NB4 (cell line): ENCODE results near the gene SLC6A16.

Experiments used
- POLR2A ChIP-seq: IDR thresholded peaks from 2 replicates; pipeline ENCODE4 v1.6.1; 2011; ENCODE audit warnings: mild to moderate bottlenecking; ENCODE audit not compliant: insufficient read length; ENCODE audit errors: extremely low read depth
- TF ChIP-seq, protein P1 (sequence below): IDR thresholded peaks from one replicate; pipeline ENCODE4 v1.5.1; 2012; ENCODE audit warnings: low read depth, low read length
- TF ChIP-seq, protein P2 (sequence below): IDR thresholded peaks from 2 replicates; pipeline ENCODE4 v1.6.1; 2011; ENCODE audit warnings: low read depth, low read length

DNA sequence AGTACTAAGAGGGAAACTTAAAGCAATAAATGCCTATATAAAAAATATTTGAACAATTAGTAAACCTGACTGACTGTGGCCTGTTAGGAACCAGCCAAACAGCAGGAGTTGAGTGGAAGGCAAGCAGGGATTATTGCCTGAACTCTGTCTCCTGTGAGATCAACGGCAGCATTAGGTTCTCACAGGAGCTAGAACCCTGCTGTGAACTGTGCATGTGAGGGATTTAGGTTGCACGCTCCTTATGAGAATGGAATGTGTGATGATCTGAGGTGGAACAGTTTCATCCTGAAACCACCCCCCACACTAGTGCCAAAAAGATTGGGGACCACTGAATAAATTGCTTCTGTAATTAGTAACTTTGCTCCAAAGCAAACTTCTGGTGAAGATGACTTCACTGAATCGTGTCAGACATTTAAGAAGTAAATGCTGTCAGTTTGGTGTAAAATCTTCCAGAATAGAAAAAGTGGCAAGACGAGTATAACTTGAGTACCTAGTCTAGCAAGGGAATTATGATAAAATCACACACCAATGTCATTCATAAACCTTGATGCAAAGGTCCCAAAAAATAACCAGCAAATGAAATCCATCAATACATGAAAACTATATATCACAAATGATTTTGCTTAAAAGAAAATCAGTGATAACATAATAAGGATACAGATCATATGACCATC is 53.8 kb downstream of the SLC6A16 start:
- TF ChIP-seq, protein P1, sequence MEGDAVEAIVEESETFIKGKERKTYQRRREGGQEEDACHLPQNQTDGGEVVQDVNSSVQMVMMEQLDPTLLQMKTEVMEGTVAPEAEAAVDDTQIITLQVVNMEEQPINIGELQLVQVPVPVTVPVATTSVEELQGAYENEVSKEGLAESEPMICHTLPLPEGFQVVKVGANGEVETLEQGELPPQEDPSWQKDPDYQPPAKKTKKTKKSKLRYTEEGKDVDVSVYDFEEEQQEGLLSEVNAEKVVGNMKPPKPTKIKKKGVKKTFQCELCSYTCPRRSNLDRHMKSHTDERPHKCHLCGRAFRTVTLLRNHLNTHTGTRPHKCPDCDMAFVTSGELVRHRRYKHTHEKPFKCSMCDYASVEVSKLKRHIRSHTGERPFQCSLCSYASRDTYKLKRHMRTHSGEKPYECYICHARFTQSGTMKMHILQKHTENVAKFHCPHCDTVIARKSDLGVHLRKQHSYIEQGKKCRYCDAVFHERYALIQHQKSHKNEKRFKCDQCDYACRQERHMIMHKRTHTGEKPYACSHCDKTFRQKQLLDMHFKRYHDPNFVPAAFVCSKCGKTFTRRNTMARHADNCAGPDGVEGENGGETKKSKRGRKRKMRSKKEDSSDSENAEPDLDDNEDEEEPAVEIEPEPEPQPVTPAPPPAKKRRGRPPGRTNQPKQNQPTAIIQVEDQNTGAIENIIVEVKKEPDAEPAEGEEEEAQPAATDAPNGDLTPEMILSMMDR, result no peak
- no peak for TF ChIP-seq POLR2A
- TF ChIP-seq, protein P2, sequence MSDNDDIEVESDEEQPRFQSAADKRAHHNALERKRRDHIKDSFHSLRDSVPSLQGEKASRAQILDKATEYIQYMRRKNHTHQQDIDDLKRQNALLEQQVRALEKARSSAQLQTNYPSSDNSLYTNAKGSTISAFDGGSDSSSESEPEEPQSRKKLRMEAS, result no peak
